Mesothelial cell of epicardium (in vitro differentiated cells): Measurements from ENCODE around the gene CACNB3. TPM values are rescaled to one million over a fixed set of nuclear protein-coding genes. Genes with fewer than 3 reads are reported as not detected.

Experiments
- DNase-seq, 2 experiments: peaks; one replicate each; pipeline ENCODE4 v3.0.0; 2021; ENCODE audit warnings: low spot score in 2 of 2; ENCODE audit not compliant: unreplicated experiment in 2 of 2
- H3K27ac Mint-ChIP-seq: 2 replicates; pipeline ENCODE4 v1.8.0; 2021; ENCODE audit warnings: mixed read lengths
- H3K27me3 Mint-ChIP-seq: 2 replicates; pipeline ENCODE4 v1.8.0; 2021; ENCODE audit warnings: low read depth, mixed read lengths
- H3K36me3 Mint-ChIP-seq: 2 replicates; pipeline ENCODE4 v1.8.0; 2021; ENCODE audit warnings: mixed read lengths
- H3K4me1 Mint-ChIP-seq: 2 replicates; pipeline ENCODE4 v1.8.0; 2021; ENCODE audit warnings: mixed read lengths
- H3K4me3 Mint-ChIP-seq: 2 replicates; pipeline ENCODE4 v1.8.0; 2021; ENCODE audit warnings: mild to moderate bottlenecking, moderate library complexity, mixed read lengths
- H3K9me3 Mint-ChIP-seq: 2 replicates; pipeline ENCODE4 v1.8.0; 2021; ENCODE audit warnings: mixed read lengths
- total RNA-seq: library from RNA; stranded (reverse); gene quantifications from 3 replicates; pipeline ENCODE4 v1.2.1, GENCODE V29; 2021
- TF ChIP-seq, protein P1 (sequence below): fragments of 200-600 bp; sonication (generic); IDR thresholded peaks from one replicate; pipeline ENCODE4 v1.5.0; 2021; ENCODE audit warnings: antibody characterized with exemption; ENCODE audit not compliant: unreplicated experiment

CACNB3 gene
- total RNA-seq, 1 donor from 2014 or later = 114 TPM

- Mint-ChIP-seq H3K27me3 (no peaks in the 10 kb centered on the region), H3K9me3 (no peaks in the 10 kb centered on the region)
- TF ChIP-seq, protein P1, sequence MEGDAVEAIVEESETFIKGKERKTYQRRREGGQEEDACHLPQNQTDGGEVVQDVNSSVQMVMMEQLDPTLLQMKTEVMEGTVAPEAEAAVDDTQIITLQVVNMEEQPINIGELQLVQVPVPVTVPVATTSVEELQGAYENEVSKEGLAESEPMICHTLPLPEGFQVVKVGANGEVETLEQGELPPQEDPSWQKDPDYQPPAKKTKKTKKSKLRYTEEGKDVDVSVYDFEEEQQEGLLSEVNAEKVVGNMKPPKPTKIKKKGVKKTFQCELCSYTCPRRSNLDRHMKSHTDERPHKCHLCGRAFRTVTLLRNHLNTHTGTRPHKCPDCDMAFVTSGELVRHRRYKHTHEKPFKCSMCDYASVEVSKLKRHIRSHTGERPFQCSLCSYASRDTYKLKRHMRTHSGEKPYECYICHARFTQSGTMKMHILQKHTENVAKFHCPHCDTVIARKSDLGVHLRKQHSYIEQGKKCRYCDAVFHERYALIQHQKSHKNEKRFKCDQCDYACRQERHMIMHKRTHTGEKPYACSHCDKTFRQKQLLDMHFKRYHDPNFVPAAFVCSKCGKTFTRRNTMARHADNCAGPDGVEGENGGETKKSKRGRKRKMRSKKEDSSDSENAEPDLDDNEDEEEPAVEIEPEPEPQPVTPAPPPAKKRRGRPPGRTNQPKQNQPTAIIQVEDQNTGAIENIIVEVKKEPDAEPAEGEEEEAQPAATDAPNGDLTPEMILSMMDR = no peak
These were observed 31.4 kb upstream of the CACNB3 start for GRCh38 chr12:48786591-48787544.

DNA sequence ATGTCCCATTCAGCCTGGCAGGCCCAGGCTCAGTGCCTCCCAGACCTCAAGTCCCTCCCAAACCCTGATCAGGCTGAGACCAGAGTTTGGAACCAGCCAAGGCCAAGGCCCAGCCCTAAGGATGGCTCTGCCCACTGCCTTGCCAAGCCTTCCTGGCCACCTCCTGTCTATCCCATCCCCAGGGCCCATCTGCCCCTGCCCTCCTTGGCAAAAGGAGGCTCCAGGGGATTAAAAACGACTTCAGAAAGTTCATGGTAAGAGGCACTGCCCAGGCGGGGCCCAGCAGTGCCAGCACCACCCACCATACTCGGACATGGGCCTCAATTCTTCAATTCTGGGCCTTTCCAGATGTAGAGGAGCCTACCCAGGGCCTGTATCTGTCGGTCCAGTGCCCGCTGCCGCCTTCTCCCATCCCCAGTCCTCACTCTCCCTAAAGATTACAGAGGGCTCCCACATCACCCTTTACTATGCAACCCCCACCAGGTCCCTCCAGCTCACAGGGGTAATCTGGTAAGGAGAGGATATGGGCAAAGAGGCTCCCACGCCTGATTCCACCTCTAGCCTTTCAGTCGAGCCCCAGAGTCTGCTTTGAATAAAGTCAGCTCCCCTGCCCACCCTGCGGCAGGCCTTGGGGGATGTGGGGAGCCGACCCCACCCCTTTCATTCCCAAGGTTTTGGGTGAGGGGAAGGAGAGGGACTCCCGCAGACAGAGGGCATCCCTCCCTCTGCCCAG, 30.3 kb upstream of the CACNB3 start:
- Mint-ChIP-seq H3K4me3 (peak overlapping the region; percentile 96), H3K36me3 (no peaks in the 10 kb centered on the region), H3K4me1 (peaks cover 29% of the 10 kb centered on the region), H3K27me3 (no peaks in the 10 kb centered on the region), H3K9me3 (no peaks in the 10 kb centered on the region), H3K27ac (peak overlapping the region; percentile 93)
- TF ChIP-seq, protein P1 = no peak
- DNase-seq = no peak

More at GRCh38 chr12:48786591-48787544, 31.4 kb upstream of the CACNB3 start:
- Mint-ChIP-seq H3K36me3 (no peaks in the 10 kb centered on the region), H3K4me3 (peak overlapping the region; percentile 96), H3K27ac (peak overlapping the region; percentile 93), H3K4me1 (peaks cover 29% of the 10 kb centered on the region)
- DNase-seq = no peak

- DNase-seq = peak in 1 of 2 experiments; percentile 43
These were observed 29.8 kb upstream of the CACNB3 start for GRCh38 chr12:48788524-48788853.

GRCh38 chr12:48788854-48789775, 29.2 kb upstream of the CACNB3 start, which contains the start of gene ADCY6:
Gene ADCY6 (minus strand): TSS chr12:48789089. CDS start chr12:48783434, 5,655 bp downstream.
- no peaks in the 10 kb centered on the region for H3K36me3 Mint-ChIP-seq
- no peaks in the 10 kb centered on the region for H3K27me3 Mint-ChIP-seq
- TF ChIP-seq, protein P1 = no peak
- H3K4me1 Mint-ChIP-seq = peaks cover 29% of the 10 kb centered on the region
- peak within 1 kb of the TSS; percentile 93 for H3K27ac Mint-ChIP-seq
- DNase-seq = peak in 1 of 2 experiments; percentile 66
- H3K9me3 Mint-ChIP-seq = no peaks in the 10 kb centered on the region
- H3K4me3 Mint-ChIP-seq = peak within 1 kb of the TSS; percentile 96

More at GRCh38 chr12:48788524-48788853, 29.8 kb upstream of the CACNB3 start:
- H3K27ac Mint-ChIP-seq = peak overlapping the region; percentile 93
- H3K4me1 Mint-ChIP-seq = peaks cover 29% of the 10 kb centered on the region
- no peaks in the 10 kb centered on the region for H3K9me3 Mint-ChIP-seq
- H3K36me3 Mint-ChIP-seq = no peaks in the 10 kb centered on the region
- peak overlapping the region; percentile 96 for H3K4me3 Mint-ChIP-seq
- no peaks in the 10 kb centered on the region for H3K27me3 Mint-ChIP-seq
- TF ChIP-seq, protein P1 = no peak

DNA sequence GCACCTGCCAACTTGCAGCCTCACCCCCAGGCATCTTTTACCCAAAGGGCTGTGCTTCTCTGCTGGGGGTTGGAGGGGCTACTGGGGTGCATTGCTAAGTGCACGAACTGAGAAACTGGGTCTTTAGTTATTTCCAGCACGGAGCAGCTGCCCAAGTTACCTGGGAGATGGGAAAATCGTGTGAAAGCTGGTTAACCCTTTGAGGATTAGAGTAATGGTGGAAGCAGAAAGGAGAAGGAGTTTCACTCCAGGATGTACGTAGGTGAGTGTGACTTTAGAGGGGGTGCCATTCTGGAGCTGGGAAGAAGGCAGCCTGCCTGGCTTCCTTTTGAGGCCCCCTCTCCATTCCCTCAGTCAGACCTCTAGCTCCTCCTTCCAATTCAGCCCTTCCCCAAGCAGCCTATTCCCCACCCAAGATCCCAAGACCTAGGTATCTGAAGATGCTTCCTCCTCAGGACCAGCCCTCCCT, 28.4 kb upstream of the CACNB3 start:
- Mint-ChIP-seq H3K4me1 (peaks cover 32% of the 10 kb centered on the region), H3K27me3 (no peaks in the 10 kb centered on the region), H3K4me3 (peak overlapping the region; percentile 96), H3K9me3 (no peaks in the 10 kb centered on the region), H3K36me3 (no peaks in the 10 kb centered on the region), H3K27ac (peak overlapping the region; percentile 82)
- no peak for DNase-seq
- TF ChIP-seq, protein P1 = no peak
